ENCODE results near the gene WDR87. TPM values are rescaled to one million over a fixed set of nuclear protein-coding genes. Genes with fewer than 3 reads are reported as not detected.

The WDR87 gene
- total and polyA plus RNA-seq, 2 donors (not counting 3 experiments of a cell fraction or from before 2014, with no cell fraction given) = not detected

GRCh38 chr19:37935341-37935740 is 28.9 kb upstream of the WDR87 start:
- ChIA-PET CTCF (no interaction called here), POLR2A (no interaction called here)
- no peaks in the 10 kb centered on the region for H3K27me3 ChIP-seq (ENCODE audit: control insufficient read depth in 2 of 2, insufficient read depth in 2 of 2, low read length in 2 of 2)
- H3K79me2 ChIP-seq (ENCODE audit: control insufficient read depth, insufficient read depth, low read length) = peaks cover 58% of the 10 kb centered on the region
- H3K4me1 ChIP-seq (ENCODE audit: control insufficient read depth, extremely low read depth, insufficient read depth, low read length) = peaks cover 13% of the 10 kb centered on the region
- no peak for TF ChIP-seq EZH2 (IDR thresholded peaks at IDR 0.05; ENCODE audit: borderline replicate concordance, low read depth, low read length, severe bottlenecking)
- no peak for TF ChIP-seq FOS (IDR thresholded peaks at IDR 0.05; ENCODE audit: borderline replicate concordance, insufficient read depth, low read length)
- TF ChIP-seq POLR2AphosphoS5 (IDR thresholded peaks at IDR 0.05; ENCODE audit: insufficient read depth, low read depth, low read length) = no peak
- TF ChIP-seq, protein P1, sequence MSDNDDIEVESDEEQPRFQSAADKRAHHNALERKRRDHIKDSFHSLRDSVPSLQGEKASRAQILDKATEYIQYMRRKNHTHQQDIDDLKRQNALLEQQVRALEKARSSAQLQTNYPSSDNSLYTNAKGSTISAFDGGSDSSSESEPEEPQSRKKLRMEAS (IDR thresholded peaks at IDR 0.05; ENCODE audit: insufficient read depth, insufficient read length) = no peak
- no peak for TF ChIP-seq JUN (IDR thresholded peaks at IDR 0.05; ENCODE audit: borderline replicate concordance, insufficient read depth, insufficient read length, low read depth)
- TF ChIP-seq, protein P2, sequence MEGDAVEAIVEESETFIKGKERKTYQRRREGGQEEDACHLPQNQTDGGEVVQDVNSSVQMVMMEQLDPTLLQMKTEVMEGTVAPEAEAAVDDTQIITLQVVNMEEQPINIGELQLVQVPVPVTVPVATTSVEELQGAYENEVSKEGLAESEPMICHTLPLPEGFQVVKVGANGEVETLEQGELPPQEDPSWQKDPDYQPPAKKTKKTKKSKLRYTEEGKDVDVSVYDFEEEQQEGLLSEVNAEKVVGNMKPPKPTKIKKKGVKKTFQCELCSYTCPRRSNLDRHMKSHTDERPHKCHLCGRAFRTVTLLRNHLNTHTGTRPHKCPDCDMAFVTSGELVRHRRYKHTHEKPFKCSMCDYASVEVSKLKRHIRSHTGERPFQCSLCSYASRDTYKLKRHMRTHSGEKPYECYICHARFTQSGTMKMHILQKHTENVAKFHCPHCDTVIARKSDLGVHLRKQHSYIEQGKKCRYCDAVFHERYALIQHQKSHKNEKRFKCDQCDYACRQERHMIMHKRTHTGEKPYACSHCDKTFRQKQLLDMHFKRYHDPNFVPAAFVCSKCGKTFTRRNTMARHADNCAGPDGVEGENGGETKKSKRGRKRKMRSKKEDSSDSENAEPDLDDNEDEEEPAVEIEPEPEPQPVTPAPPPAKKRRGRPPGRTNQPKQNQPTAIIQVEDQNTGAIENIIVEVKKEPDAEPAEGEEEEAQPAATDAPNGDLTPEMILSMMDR (IDR thresholded peaks at IDR 0.05; ENCODE audit: extremely low read depth in 1 of 2, insufficient read depth in 1 of 2, low read depth in 1 of 2, low read length in 2 of 2) = no peak
- no peak for TF ChIP-seq POLR2A (IDR thresholded peaks at IDR 0.05; ENCODE audit: low read depth, low read length)
- H3K4me3 ChIP-seq (replicated peaks in 1 of 3; ENCODE audit: insufficient read depth in 1 of 3, low read depth in 1 of 3, low read length in 3 of 3) = no peak overlapping the region
- H2AFZ ChIP-seq (ENCODE audit: low read depth, low read length) = no peak overlapping the region
- DNase-seq (ENCODE audit: low read depth, low spot score) (no peak), FAIRE-seq (no peak)
- no peaks in the 10 kb centered on the region for H3K9me3 ChIP-seq (replicated peaks; ENCODE audit: control insufficient read depth, insufficient read depth, low read length)
- H3K9me1 ChIP-seq (replicated peaks; ENCODE audit: control insufficient read depth, extremely low read depth, insufficient read depth, low read length) = no peaks in the 10 kb centered on the region
- no peak overlapping the region for H3K27ac ChIP-seq (ENCODE audit: insufficient read depth, low read depth, low read length)
- no peak overlapping the region for H3K9ac ChIP-seq (replicated peaks; ENCODE audit: extremely low read depth, insufficient read depth, low read length)
- dilution Hi-C loops (cut with MboI; ENCODE audit: extremely low pct_ligation_motif_present, low sequenced_read_pairs) (no loop called here), intact Hi-C loops (cut with micrococcal nuclease) (no loop called here)
- H3K4me2 ChIP-seq (ENCODE audit: insufficient read depth, low read length) = no peak overlapping the region
- BruUV-seq (replicated peaks) = no TSS peak
- no peaks in the 10 kb centered on the region for H3K36me3 ChIP-seq (ENCODE audit: control insufficient read depth in 2 of 2, extremely low read depth in 1 of 2, insufficient read depth in 2 of 2, low read length in 2 of 2)
- H4K20me1 ChIP-seq (replicated peaks; ENCODE audit: control insufficient read depth, extremely low read depth, insufficient read depth, low read length) = no peaks in the 10 kb centered on the region

All from endothelial cell of umbilical vein (primary cell).